WI38 (cell line): Measurements from ENCODE around the gene C1orf21.

Source experiments
- H3K4me3 ChIP-seq: 2 replicates; pipeline ENCODE4 v1.5.1; 2011; ENCODE audit warnings: low read depth, mild to moderate bottlenecking, control low read depth, low read length
- CTCF ChIP-seq: IDR thresholded peaks from 2 replicates; pipeline ENCODE4 v1.5.1; 2012; ENCODE audit warnings: low read depth, mild to moderate bottlenecking, control low read depth, low read length

The C1orf21 gene

GRCh38 chr1:184661801-184662200 is 275.0 kb downstream of the C1orf21 start:
- no peak for TF ChIP-seq CTCF
- no peak overlapping the region for H3K4me3 ChIP-seq

- TF ChIP-seq CTCF: peak; percentile 92
- peak overlapping the region; percentile 23; the same call in 1 of the 2 replicates for H3K4me3 ChIP-seq
These were observed 277.3 kb downstream of the C1orf21 start for GRCh38 chr1:184664042-184664660.

GRCh38 chr1:184664661-184665060 is 277.8 kb downstream of the C1orf21 start:
- no peak overlapping the region for H3K4me3 ChIP-seq
- no peak for TF ChIP-seq CTCF

GRCh38 chr1:184665360-184665759 is 278.5 kb downstream of the C1orf21 start:
- H3K4me3 ChIP-seq: no peak overlapping the region
- no peak for TF ChIP-seq CTCF

- no peak overlapping the region for H3K4me3 ChIP-seq
These were observed 282.6 kb downstream of the C1orf21 start for GRCh38 chr1:184669391-184669790.

GRCh38 chr1:184672013-184672726 is 285.3 kb downstream of the C1orf21 start:
- no peak overlapping the region for H3K4me3 ChIP-seq
- no peak for TF ChIP-seq CTCF

More at GRCh38 chr1:184669391-184669790, 282.6 kb downstream of the C1orf21 start:
- no peak for TF ChIP-seq CTCF

GRCh38 chr1:184673305-184673704 is 286.5 kb downstream of the C1orf21 start:
- H3K4me3 ChIP-seq: no peak overlapping the region
- TF ChIP-seq CTCF: no peak
